H9 (cell line): ENCODE data around the gene SLC52A1. TPM values are rescaled to one million over a fixed set of nuclear protein-coding genes. Genes with fewer than 3 reads are reported as not detected.

ENCODE experiments used
- DNase-seq: peaks from one replicate; pipeline ENCODE4 v3.0.0-alpha.2; 2017
- H2AFZ ChIP-seq: one replicate; pipeline ENCODE4 v1.6.1; 2013; ENCODE audit warnings: mild to moderate bottlenecking, low read length, control low read depth, moderate library complexity
- H2AK5ac ChIP-seq: 2 replicates; pipeline ENCODE4 v1.6.1; 2013; ENCODE audit warnings: low read length, control low read depth, mixed read lengths; ENCODE audit not compliant: insufficient read length
- H2BK120ac ChIP-seq: one replicate; pipeline ENCODE4 v1.6.1; 2013; ENCODE audit warnings: low read depth, mild to moderate bottlenecking, low read length, control low read depth, inconsistent platforms; ENCODE audit not compliant: poor library complexity, severe bottlenecking
- H2BK12ac ChIP-seq: 2 replicates; pipeline ENCODE4 v1.6.1; 2013; ENCODE audit warnings: low read length, control low read depth, mixed read lengths, low read depth; ENCODE audit not compliant: insufficient read length
- H2BK15ac ChIP-seq: 2 replicates; pipeline ENCODE4 v1.6.1; 2013; ENCODE audit warnings: low read depth, low read length, control low read depth
- H2BK20ac ChIP-seq: one replicate; pipeline ENCODE4 v1.6.1; 2013; ENCODE audit warnings: low read depth, mild to moderate bottlenecking, low read length, control low read depth, inconsistent platforms; ENCODE audit not compliant: poor library complexity, severe bottlenecking
- H2BK5ac ChIP-seq: 2 replicates; pipeline ENCODE4 v1.6.1; 2013; ENCODE audit warnings: low read length, control low read depth, mixed read lengths; ENCODE audit not compliant: insufficient read length
- H3K14ac ChIP-seq: 2 replicates; pipeline ENCODE4 v1.6.1; 2013; ENCODE audit warnings: low read length, control low read depth; ENCODE audit not compliant: insufficient read depth
- H3K18ac ChIP-seq: 2 replicates; pipeline ENCODE4 v1.6.1; 2013; ENCODE audit warnings: low read depth, mild to moderate bottlenecking, mixed read lengths, low read length, control low read depth; ENCODE audit not compliant: insufficient read length
- H3K23ac ChIP-seq: 2 replicates; pipeline ENCODE4 v1.6.1; 2013; ENCODE audit warnings: low read length, control low read depth, mixed read lengths, low read depth; ENCODE audit not compliant: insufficient read length
- H3K23me2 ChIP-seq: 2 replicates; pipeline ENCODE4 v1.6.1; 2013; ENCODE audit warnings: low read depth, mild to moderate bottlenecking, mixed read lengths, low read length, control low read depth; ENCODE audit not compliant: insufficient read length, poor library complexity, severe bottlenecking
- H3K27ac ChIP-seq: 2 replicates; pipeline ENCODE4 v1.5.1; 2013; ENCODE audit warnings: low read length, control low read depth, mixed read lengths, low read depth; ENCODE audit not compliant: insufficient read length
- H3K27me3 ChIP-seq: 2 replicates; pipeline ENCODE4 v1.6.1; 2013; ENCODE audit warnings: low read length, control low read depth, inconsistent platforms; ENCODE audit not compliant: insufficient read depth
- H3K4ac ChIP-seq: 2 replicates; pipeline ENCODE4 v1.6.1; 2013; ENCODE audit warnings: low read depth, mild to moderate bottlenecking, control low read depth, inconsistent platforms, low read length, moderate library complexity
- H3K4me1 ChIP-seq: 2 replicates; pipeline ENCODE4 v1.6.1; 2013; ENCODE audit warnings: low read length, control low read depth, inconsistent platforms; ENCODE audit not compliant: insufficient read depth
- H3K4me2 ChIP-seq: 2 replicates; pipeline ENCODE4 v1.6.1; 2013; ENCODE audit warnings: low read length, control low read depth, mixed read lengths; ENCODE audit not compliant: insufficient read length, insufficient read depth
- H3K56ac ChIP-seq: 2 replicates; pipeline ENCODE4 v1.6.1; 2013; ENCODE audit warnings: low read depth, mild to moderate bottlenecking, mixed read lengths, low read length, control low read depth; ENCODE audit not compliant: insufficient read length
- H3K79me1 ChIP-seq: 2 replicates; pipeline ENCODE4 v1.6.1; 2013; ENCODE audit warnings: low read depth, mild to moderate bottlenecking, moderate library complexity, low read length, control low read depth, inconsistent platforms; ENCODE audit not compliant: insufficient read depth, poor library complexity, severe bottlenecking
- H3K79me2 ChIP-seq: 2 replicates; pipeline ENCODE4 v1.6.1; 2013; ENCODE audit warnings: low read length, control low read depth, inconsistent platforms; ENCODE audit not compliant: insufficient read depth
- H3K9ac ChIP-seq: 2 replicates; pipeline ENCODE4 v1.6.1; 2013; ENCODE audit warnings: low read length, control low read depth, mixed read lengths; ENCODE audit not compliant: insufficient read length; ENCODE audit errors: extremely low read depth
- H3K9me3 ChIP-seq: one replicate; pipeline ENCODE4 v1.6.1; 2013; ENCODE audit warnings: low read depth, low read length, inconsistent platforms; ENCODE audit not compliant: control insufficient read depth
- H3T11ph ChIP-seq: one replicate; pipeline ENCODE4 v1.6.1; 2013; ENCODE audit warnings: mild to moderate bottlenecking, low read length, control low read depth, inconsistent platforms
- H4K20me1 ChIP-seq: one replicate; pipeline ENCODE4 v1.6.1; 2013; ENCODE audit not compliant: control insufficient read depth, insufficient read length, insufficient read depth
- H4K5ac ChIP-seq: 2 replicates; pipeline ENCODE4 v1.6.1; 2013; ENCODE audit warnings: low read depth, mild to moderate bottlenecking, mixed read lengths, low read length, control low read depth; ENCODE audit not compliant: insufficient read length
- H4K8ac ChIP-seq: replicated peaks from 2 replicates; pipeline ENCODE4 v1.6.1; 2013; ENCODE audit warnings: low read length, control low read depth, mixed read lengths, low read depth; ENCODE audit not compliant: insufficient read length
- H4K91ac ChIP-seq: 2 replicates; pipeline ENCODE4 v1.6.1; 2013; ENCODE audit warnings: low read depth, mild to moderate bottlenecking, moderate library complexity, mixed read lengths, low read length, control low read depth; ENCODE audit not compliant: insufficient read length
- H3K27ac Mint-ChIP-seq, 3 experiments: 2 replicates in 2 of 3; 3 replicates in 1 of 3; pipeline ENCODE4 v1.8.0; 2020 to 2021; ENCODE audit warnings: mixed read lengths in 3 of 3, mild to moderate bottlenecking in 1 of 3, moderate library complexity in 1 of 3
- H3K27me3 Mint-ChIP-seq: 2 replicates; pipeline ENCODE4 v1.8.0; 2021; ENCODE audit warnings: low read depth, mild to moderate bottlenecking, moderate library complexity, mixed read lengths
- H3K36me3 Mint-ChIP-seq, 3 experiments: 2 replicates in 2 of 3; 3 replicates in 1 of 3; pipeline ENCODE4 v1.8.0; 2020 to 2021; ENCODE audit warnings: low read depth in 3 of 3, mixed read lengths in 3 of 3; ENCODE audit not compliant: insufficient read depth in 1 of 3
- H3K4me1 Mint-ChIP-seq, 2 experiments: 2 replicates each; pipeline ENCODE4 v1.8.0; 2020; ENCODE audit warnings: mixed read lengths in 2 of 2
- H3K4me3 Mint-ChIP-seq, 2 experiments: 2 replicates in 1 of 2; 3 replicates in 1 of 2; pipeline ENCODE4 v1.8.0; 2020 to 2021; ENCODE audit warnings: mild to moderate bottlenecking in 2 of 2, mixed read lengths in 2 of 2, moderate library complexity in 1 of 2
- H3K9me3 Mint-ChIP-seq, 2 experiments: 2 replicates in 1 of 2; 3 replicates in 1 of 2; pipeline ENCODE4 v1.8.0; 2020; ENCODE audit warnings: mild to moderate bottlenecking in 2 of 2, mixed read lengths in 2 of 2, moderate library complexity in 1 of 2
- CTCF ChIP-seq: fragments of 200-600 bp; sonication (generic); conservative IDR thresholded peaks from 3 replicates; pipeline ENCODE4 v1.8.0; 2021; ENCODE audit warnings: antibody characterized with exemption, mild to moderate bottlenecking
- WGBS: extraction: QIAGEN DNeasy Blood & Tissue Kit; methylation state at CpG from one replicate; pipeline ENCODE4 v1.1.7; 2013; ENCODE audit warnings: missing lambda C conversion rate, low lambda C conversion rate, mixed read lengths; ENCODE audit not compliant: insufficient read length; ENCODE audit errors: extremely low coverage; 5-methylcytosine and 5-hydroxymethylcytosine counted together
- total RNA-seq: library from RNA; stranded (reverse); gene quantifications from 2 replicates; pipeline ENCODE4 v1.2.1, GENCODE V29; 2021

SLC52A1 gene
- total RNA-seq, 1 experiment from 2014 or later, result 0.17 TPM

- H3K27me3 ChIP-seq, result no peaks in the 10 kb centered on the region
- H2AFZ ChIP-seq, result no peak overlapping the region
- H3K9me3 Mint-ChIP-seq, result peaks cover 11 to 16% of the 10 kb centered on the region in 2 experiments
- H3K9ac ChIP-seq, result no peak overlapping the region
- peaks cover 15% of the 10 kb centered on the region for H3K27me3 Mint-ChIP-seq
- no peak overlapping the region for H2BK15ac ChIP-seq
- H3K4me1 Mint-ChIP-seq, result peaks cover 5 to 6% of the 10 kb centered on the region in 2 experiments
- no CpG with 5 or more reads among the region's 3 CpGs for WGBS
- H3K14ac ChIP-seq, result no peak overlapping the region
- no peak for DNase-seq
- no peaks in the 10 kb centered on the region for H3K4me1 ChIP-seq
- no peak overlapping the region for H3K18ac ChIP-seq
- H3K4ac ChIP-seq, result no peak overlapping the region
- no peak overlapping the region for H3K56ac ChIP-seq
- H3K23me2 ChIP-seq, result peaks cover 5% of the 10 kb centered on the region
- H2BK12ac ChIP-seq, result no peak overlapping the region
- H3K23ac ChIP-seq, result no peak overlapping the region
- H3K27ac Mint-ChIP-seq, result no peak overlapping the region
- no peak overlapping the region for H3T11ph ChIP-seq
- H2AK5ac ChIP-seq, result no peak overlapping the region
- no peak overlapping the region for H4K8ac ChIP-seq
- H3K4me2 ChIP-seq, result no peak overlapping the region
- no peaks in the 10 kb centered on the region for H3K79me1 ChIP-seq
- no peaks in the 10 kb centered on the region for H4K20me1 ChIP-seq
- H4K91ac ChIP-seq, result no peak overlapping the region
- H4K5ac ChIP-seq, result no peak overlapping the region
- no peak overlapping the region for H3K27ac ChIP-seq
- H3K4me3 Mint-ChIP-seq, result no peak overlapping the region
- no peaks in the 10 kb centered on the region for H3K79me2 ChIP-seq
- peaks cover 0 to 5% (median 0%) of the 10 kb centered on the region in 3 experiments; a peak in 3 of 7 replicates for H3K36me3 Mint-ChIP-seq
- H3K9me3 ChIP-seq, result no peaks in the 10 kb centered on the region
- no peak overlapping the region for H2BK5ac ChIP-seq
- TF ChIP-seq CTCF, result no peak
- H2BK20ac ChIP-seq, result no peak overlapping the region
- H2BK120ac ChIP-seq, result no peak overlapping the region
Measured at GRCh38 chr17:5080591-5080990, 45.4 kb upstream of the SLC52A1 start.
